Measurements from ENCODE around the gene IL12A.
A peak's percentile ranks its signal among the peaks of the same experiment; 100 is the strongest.

Gene IL12A

GRCh38 chr3:159988617-159989271 is at the start of gene IL12A:
IL12A (plus strand) TSS chr3:159988835.
- DNase-seq (ENCODE audit: low read depth), result peak; percentile 77

GRCh38 chr3:159941038-159942000 is 47.3 kb upstream of the IL12A start:
- DNase-seq (ENCODE audit: low read depth), result no peak

- no peak for DNase-seq (ENCODE audit: low read depth)
Measured at GRCh38 chr3:159944781-159945180, 43.9 kb upstream of the IL12A start.

- DNase-seq (ENCODE audit: low read depth), result no peak
Measured at GRCh38 chr3:159945930-159946329, 42.7 kb upstream of the IL12A start.

- DNase-seq (ENCODE audit: low read depth), result no peak
Measured at GRCh38 chr3:159947220-159947619, 41.4 kb upstream of the IL12A start.

- no peak for DNase-seq (ENCODE audit: low read depth)
Measured at GRCh38 chr3:159948429-159949144, 40.0 kb upstream of the IL12A start.

GRCh38 chr3:159950156-159950898 is 38.3 kb upstream of the IL12A start:
- DNase-seq (ENCODE audit: low read depth), result no peak

GRCh38 chr3:159951540-159951939 is 37.1 kb upstream of the IL12A start:
- no peak for DNase-seq (ENCODE audit: low read depth)

GRCh38 chr3:159953325-159954085 is 35.1 kb upstream of the IL12A start:
- DNase-seq (ENCODE audit: low read depth), result no peak

GRCh38 chr3:159960188-159961148 is 28.2 kb upstream of the IL12A start:
- no peak for DNase-seq (ENCODE audit: low read depth)

GRCh38 chr3:159964166-159964973 is 24.3 kb upstream of the IL12A start:
- no peak for DNase-seq (ENCODE audit: low read depth)

GRCh38 chr3:159971311-159971710 is 17.3 kb upstream of the IL12A start:
- DNase-seq (ENCODE audit: low read depth), result no peak

- DNase-seq (ENCODE audit: low read depth), result no peak
Measured at GRCh38 chr3:159977295-159977694, 11.3 kb upstream of the IL12A start.

- no peak for DNase-seq (ENCODE audit: low read depth)
Measured at GRCh38 chr3:159978353-159978752, 10.3 kb upstream of the IL12A start.

GRCh38 chr3:159978918-159979703 is 9.5 kb upstream of the IL12A start:
- DNase-seq (ENCODE audit: low read depth), result no peak

GRCh38 chr3:159982442-159982974 is 6.1 kb upstream of the IL12A start:
- no peak for DNase-seq (ENCODE audit: low read depth)

- DNase-seq (ENCODE audit: low read depth), result no peak
Measured at GRCh38 chr3:159987291-159987711, 1.3 kb upstream of the IL12A start.
